Upper lobe of right lung (tissue), 1 donor: Measurements from ENCODE around the gene TSPYL1. TPM values are rescaled to one million over a fixed set of nuclear protein-coding genes. Genes with fewer than 3 reads are reported as not detected.

Experiments
- ATAC-seq: fragments of 200-7000 bp; cut with Tn5 transposase; one replicate; pipeline ENCODE4 v1.9.1; 2020; ENCODE audit warnings: mild to moderate bottlenecking, moderate library complexity
- DNase-seq: peaks from one replicate; pipeline ENCODE4 v3.0.0-alpha.2; 2020
- H3K27ac ChIP-seq: fragments of 200-600 bp; one replicate; pipeline ENCODE4 v1.8.0; 2022
- H3K27me3 ChIP-seq: fragments of 200-600 bp; one replicate; pipeline ENCODE4 v1.8.0; 2022; ENCODE audit warnings: mild to moderate bottlenecking
- H3K36me3 ChIP-seq: fragments of 200-600 bp; one replicate; pipeline ENCODE4 v1.8.0; 2022
- H3K4me1 ChIP-seq: fragments of 200-600 bp; one replicate; pipeline ENCODE4 v1.8.0; 2022
- H3K4me3 ChIP-seq: fragments of 200-600 bp; one replicate; pipeline ENCODE4 v1.8.0; 2022; ENCODE audit warnings: mild to moderate bottlenecking
- H3K9me3 ChIP-seq: fragments of 200-600 bp; one replicate; pipeline ENCODE4 v1.8.0; 2022
- intact Hi-C: fragments of 100-400 bp; cut with DNase I; formaldehyde crosslinking; loops from one replicate; pipeline ENCODE4 v1.11.0; 2022
- total RNA-seq: library from RNA; stranded (reverse); fragmentation: NEBNext Ultra II Directional; extraction: Animal tissue kit (Norgen Biotek cat#: 25700); gene quantifications from one replicate; pipeline ENCODE4 v1.2.1, GENCODE V29; 2021
- TF ChIP-seq, protein P1 (sequence below): fragments of 200-600 bp; IDR thresholded peaks from one replicate; pipeline ENCODE4 v1.8.0; 2022; ENCODE audit warnings: antibody characterized with exemption
- donor health status: DM: no; HTN: yes; CAD: no; lungs with severe emphysema.

Gene TSPYL1
- total RNA-seq, 1 donor from 2014 or later = 86.2 TPM

- intact Hi-C loops = no loop called here
- no peak for DNase-seq
Measured at GRCh38 chr6:116278481-116278829, 1.3 kb downstream of the TSPYL1 start.

DNA sequence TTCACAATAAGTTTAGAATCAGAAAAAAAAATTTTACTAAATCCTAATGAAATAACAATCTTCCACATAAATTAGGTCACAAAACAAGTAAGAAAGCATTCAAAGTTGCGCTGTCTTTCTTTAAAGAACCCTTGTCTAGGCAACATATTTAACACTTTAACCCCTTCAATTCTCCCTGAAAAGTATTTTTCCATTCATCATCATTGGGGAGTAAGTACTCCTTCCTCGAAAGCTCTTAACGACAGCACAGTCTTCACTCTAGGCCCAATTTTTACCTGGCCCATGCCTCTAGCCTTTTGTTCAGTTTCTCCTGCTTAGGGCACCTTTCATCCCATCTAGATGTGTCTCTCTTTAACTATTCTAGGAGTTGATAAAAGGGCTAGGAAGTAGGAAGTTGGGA lies 2.6 kb downstream of the TSPYL1 start:
- DNase-seq = no peak
- Histone ChIP-seq H3K9me3 (no peaks in the 10 kb centered on the region), H3K4me1 (peaks cover 49% of the 10 kb centered on the region), H3K27ac (no peak overlapping the region), H3K27me3 (no peaks in the 10 kb centered on the region), H3K36me3 (peaks cover 24% of the 10 kb centered on the region), H3K4me3 (peak overlapping the region; percentile 89)
- ATAC-seq = no peak
- TF ChIP-seq, protein P1, sequence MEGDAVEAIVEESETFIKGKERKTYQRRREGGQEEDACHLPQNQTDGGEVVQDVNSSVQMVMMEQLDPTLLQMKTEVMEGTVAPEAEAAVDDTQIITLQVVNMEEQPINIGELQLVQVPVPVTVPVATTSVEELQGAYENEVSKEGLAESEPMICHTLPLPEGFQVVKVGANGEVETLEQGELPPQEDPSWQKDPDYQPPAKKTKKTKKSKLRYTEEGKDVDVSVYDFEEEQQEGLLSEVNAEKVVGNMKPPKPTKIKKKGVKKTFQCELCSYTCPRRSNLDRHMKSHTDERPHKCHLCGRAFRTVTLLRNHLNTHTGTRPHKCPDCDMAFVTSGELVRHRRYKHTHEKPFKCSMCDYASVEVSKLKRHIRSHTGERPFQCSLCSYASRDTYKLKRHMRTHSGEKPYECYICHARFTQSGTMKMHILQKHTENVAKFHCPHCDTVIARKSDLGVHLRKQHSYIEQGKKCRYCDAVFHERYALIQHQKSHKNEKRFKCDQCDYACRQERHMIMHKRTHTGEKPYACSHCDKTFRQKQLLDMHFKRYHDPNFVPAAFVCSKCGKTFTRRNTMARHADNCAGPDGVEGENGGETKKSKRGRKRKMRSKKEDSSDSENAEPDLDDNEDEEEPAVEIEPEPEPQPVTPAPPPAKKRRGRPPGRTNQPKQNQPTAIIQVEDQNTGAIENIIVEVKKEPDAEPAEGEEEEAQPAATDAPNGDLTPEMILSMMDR = no peak
- intact Hi-C loops = no loop called here

More at GRCh38 chr6:116278481-116278829, 1.3 kb downstream of the TSPYL1 start:
- Histone ChIP-seq H3K4me3 (peak overlapping the region; percentile 89), H3K9me3 (no peaks in the 10 kb centered on the region), H3K27me3 (no peaks in the 10 kb centered on the region), H3K27ac (peak overlapping the region; percentile 97), H3K36me3 (peaks cover 11% of the 10 kb centered on the region), H3K4me1 (peaks cover 49% of the 10 kb centered on the region)
- TF ChIP-seq, protein P1 = no peak
- no peak for ATAC-seq

GRCh38 chr6:116271149-116271708 lies 8.5 kb downstream of the TSPYL1 start:
- TF ChIP-seq, protein P1 = no peak
- intact Hi-C loops = no loop called here
- Histone ChIP-seq H3K27me3 (no peaks in the 10 kb centered on the region), H3K9me3 (no peaks in the 10 kb centered on the region), H3K4me3 (no peak overlapping the region), H3K4me1 (peaks cover 21% of the 10 kb centered on the region), H3K36me3 (peaks cover 29% of the 10 kb centered on the region), H3K27ac (no peak overlapping the region)
- ATAC-seq = no peak
- DNase-seq = no peak

GRCh38 chr6:116268589-116269293 lies 11.0 kb downstream of the TSPYL1 start:
- H3K9me3 ChIP-seq = no peaks in the 10 kb centered on the region
- TF ChIP-seq, protein P1 = peak; percentile 81
- intact Hi-C loops = no loop called here
- no peak overlapping the region for H3K27ac ChIP-seq
- no peaks in the 10 kb centered on the region for H3K27me3 ChIP-seq
- peaks cover 21% of the 10 kb centered on the region for H3K36me3 ChIP-seq
- no peak for DNase-seq
- H3K4me3 ChIP-seq = no peak overlapping the region
- peak; percentile 94 for ATAC-seq
- H3K4me1 ChIP-seq = no peaks in the 10 kb centered on the region

DNA sequence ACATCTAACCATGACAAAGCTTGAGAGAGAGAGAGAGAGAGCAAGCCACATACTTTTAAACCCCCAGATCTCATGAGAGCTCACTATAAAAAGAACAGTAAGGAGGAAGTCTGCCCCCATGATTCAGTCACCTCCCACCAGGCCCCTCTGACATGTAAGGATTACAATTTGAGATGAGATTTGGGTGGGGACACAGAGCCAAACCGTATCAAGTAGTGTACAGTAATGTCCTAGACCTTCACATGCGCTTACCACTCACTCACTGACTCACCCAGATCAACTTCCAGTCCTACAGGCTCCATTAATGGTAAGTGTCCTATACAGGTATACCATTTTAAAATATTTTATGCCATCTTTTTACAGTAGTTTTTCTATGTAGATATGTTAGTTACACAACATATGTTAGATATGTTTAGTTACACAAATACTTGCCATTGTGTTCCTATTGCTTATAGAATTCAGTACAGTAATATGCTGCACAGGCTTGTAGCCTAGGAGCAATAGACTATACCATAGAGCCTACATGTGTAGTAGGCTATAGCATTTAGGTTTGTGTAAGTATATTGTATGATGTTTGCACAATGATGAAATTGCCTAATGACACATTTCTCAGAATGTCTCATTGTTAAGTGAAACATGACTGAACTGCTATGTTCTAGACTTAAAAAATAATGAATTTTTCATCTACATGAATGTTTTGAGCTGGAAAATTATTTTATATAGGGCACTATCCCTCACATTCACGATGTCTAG lies 11.7 kb downstream of the TSPYL1 start:
- ATAC-seq (no peak), DNase-seq (no peak)
- TF ChIP-seq, protein P1 = no peak
- Histone ChIP-seq H3K36me3 (peaks cover 13% of the 10 kb centered on the region), H3K4me1 (no peaks in the 10 kb centered on the region), H3K27me3 (no peaks in the 10 kb centered on the region), H3K4me3 (no peak overlapping the region), H3K27ac (no peak overlapping the region), H3K9me3 (no peaks in the 10 kb centered on the region)
- intact Hi-C loops = no loop called here
